Fibroblast of pulmonary artery (primary cell): ENCODE results near the gene NOXRED1.
"Not testable (repeated sequence)": the region's sequence is repeated elsewhere in the genome, so short reads cannot be mapped to it uniquely, and the experiment has no call there.

Experiments used
- DNase-seq: peaks from one replicate; pipeline ENCODE4 v3.0.0-alpha.2; 2010; ENCODE audit warnings: low read depth
- H3K4me3 ChIP-seq: replicated peaks from 2 replicates; pipeline ENCODE4 v1.5.1; 2011; ENCODE audit warnings: low read depth, mild to moderate bottlenecking, control low read depth, low read length, moderate library complexity
- TF ChIP-seq, protein P1 (sequence below): IDR thresholded peaks from 2 replicates; pipeline ENCODE4 v1.5.1; 2011; ENCODE audit warnings: mild to moderate bottlenecking, control low read depth, low read length, inconsistent platforms; ENCODE audit errors: missing control alignments

NOXRED1 gene

DNA sequence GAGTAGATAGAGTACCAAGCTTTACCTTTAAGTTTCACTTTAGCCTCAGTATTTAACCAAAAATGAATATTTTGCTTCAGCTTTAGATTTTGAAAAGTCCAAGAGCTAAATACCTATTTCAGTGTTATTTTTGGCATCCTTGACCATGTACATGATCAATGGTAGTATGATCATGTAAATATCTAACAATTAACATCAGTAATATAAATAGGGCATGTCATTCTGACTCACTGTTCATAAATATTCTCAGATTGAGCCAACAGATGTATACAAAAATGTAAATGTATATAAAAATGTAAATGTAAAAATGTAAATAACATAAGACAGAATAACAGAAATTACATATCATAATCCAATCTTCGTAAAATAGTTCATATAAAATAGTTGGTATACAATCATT is 15.3 kb upstream of the NOXRED1 start:
- DNase-seq: no peak
- TF ChIP-seq, protein P1, sequence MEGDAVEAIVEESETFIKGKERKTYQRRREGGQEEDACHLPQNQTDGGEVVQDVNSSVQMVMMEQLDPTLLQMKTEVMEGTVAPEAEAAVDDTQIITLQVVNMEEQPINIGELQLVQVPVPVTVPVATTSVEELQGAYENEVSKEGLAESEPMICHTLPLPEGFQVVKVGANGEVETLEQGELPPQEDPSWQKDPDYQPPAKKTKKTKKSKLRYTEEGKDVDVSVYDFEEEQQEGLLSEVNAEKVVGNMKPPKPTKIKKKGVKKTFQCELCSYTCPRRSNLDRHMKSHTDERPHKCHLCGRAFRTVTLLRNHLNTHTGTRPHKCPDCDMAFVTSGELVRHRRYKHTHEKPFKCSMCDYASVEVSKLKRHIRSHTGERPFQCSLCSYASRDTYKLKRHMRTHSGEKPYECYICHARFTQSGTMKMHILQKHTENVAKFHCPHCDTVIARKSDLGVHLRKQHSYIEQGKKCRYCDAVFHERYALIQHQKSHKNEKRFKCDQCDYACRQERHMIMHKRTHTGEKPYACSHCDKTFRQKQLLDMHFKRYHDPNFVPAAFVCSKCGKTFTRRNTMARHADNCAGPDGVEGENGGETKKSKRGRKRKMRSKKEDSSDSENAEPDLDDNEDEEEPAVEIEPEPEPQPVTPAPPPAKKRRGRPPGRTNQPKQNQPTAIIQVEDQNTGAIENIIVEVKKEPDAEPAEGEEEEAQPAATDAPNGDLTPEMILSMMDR: no peak
- H3K4me3 ChIP-seq: no peak overlapping the region

DNA sequence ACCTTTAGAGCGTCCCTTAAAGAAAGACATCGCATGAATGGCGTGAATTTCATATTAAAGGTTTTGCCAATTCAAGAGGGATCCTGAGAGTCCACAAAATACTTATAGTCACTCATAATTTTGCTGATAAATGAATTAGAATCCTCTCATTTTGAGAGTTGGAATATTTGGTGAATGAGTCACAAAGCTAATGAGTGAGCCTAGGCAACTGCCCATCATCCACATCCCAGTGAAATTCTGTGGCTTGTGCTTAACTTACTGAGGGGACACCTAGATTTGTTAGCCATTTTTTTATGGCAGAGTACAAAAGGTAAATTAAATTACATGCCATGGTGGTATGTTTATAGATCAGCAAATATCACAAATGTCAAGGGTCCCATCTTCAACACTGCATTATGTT is 12.7 kb upstream of the NOXRED1 start:
- TF ChIP-seq, protein P1: no peak
- DNase-seq: no peak
- H3K4me3 ChIP-seq: no peak overlapping the region

DNA sequence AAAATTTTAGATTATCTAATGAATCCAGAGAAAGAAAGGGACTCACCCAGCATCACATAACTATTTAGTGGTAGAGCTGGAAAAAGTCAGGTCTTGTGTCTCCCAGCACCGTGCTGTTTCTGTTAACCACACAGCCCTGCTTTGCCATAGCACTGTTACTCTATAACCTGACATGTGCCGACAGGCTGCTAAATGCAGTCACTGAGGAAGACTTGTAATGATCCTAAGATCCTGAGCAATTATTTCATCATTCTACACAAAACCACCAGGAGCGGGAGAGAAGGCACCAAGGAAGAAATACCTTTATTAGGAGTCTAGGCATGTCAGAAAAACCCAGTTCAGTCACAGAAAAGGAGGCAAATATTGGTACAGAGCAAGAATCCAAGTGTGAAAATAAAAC is 3.1 kb upstream of the NOXRED1 start:
- TF ChIP-seq, protein P1: no peak

DNA sequence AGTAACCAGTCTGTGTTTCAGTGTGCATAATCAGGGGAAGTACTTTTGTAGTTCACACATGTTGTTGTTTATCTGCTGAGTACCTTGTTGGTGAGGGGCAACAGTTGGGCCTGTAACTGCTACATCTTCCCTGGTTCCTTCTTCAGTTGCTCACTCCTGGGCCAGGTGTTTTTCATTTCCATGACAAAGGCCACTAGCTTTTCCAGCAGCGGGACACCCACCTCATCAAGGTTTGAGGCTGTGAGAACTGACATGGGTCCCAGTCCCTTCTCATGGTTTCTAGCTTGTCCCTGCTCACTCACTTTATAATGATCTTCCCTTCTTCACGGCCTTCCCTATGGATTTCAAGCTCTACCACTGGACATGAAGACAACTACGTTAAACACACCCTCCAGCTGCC is 1.5 kb upstream of the NOXRED1 start:
- DNase-seq: no peak
- TF ChIP-seq, protein P1: no peak
- no peak overlapping the region for H3K4me3 ChIP-seq

More for the DNA sequence above, 3.1 kb upstream of the NOXRED1 start:
- no peak for DNase-seq
- H3K4me3 ChIP-seq: no peak overlapping the region

DNA sequence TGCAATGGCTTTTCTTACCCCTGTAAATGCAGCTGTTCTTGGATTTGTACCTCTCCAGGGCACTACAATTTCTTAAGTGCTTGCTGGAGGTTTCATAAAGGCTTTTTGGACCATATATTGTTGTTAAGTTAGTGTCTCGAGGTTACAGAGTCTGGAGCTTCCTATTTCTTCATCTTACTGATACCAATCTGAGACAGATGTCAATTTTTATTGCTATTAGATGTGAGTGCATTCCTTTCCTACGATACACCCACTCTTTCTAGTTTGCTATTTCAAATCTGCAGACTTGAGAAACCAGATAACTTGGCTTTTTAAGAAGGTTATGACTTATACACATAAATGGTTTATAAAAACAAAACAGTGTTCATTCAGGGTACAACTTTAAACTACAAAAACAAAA is 2.1 kb downstream of the NOXRED1 start:
- peak; percentile 17 for DNase-seq
- no peak overlapping the region for H3K4me3 ChIP-seq

DNA sequence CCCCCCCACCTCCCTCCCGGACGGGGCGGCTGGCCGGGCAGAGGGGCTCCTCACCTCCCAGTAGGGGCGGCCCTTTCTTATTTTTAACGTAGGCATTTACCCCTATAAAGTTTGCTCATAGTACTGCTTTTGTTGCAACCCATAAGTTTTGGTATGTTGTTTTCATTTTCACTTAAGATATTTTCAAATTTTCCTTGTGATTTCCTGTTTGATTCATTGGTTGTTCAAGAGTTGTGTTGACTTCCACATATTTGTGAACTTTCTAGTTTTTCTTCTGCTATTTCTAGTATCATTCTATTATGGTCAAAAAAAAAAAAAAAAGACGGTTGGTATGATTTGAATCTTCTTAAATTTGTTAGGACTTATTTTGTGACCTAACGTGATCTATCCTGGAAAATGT is 6.5 kb downstream of the NOXRED1 start:
- no peak for DNase-seq
- TF ChIP-seq, protein P1: no peak
- H3K4me3 ChIP-seq: no peak overlapping the region

More for the DNA sequence above, 2.1 kb downstream of the NOXRED1 start:
- TF ChIP-seq, protein P1: no peak

DNA sequence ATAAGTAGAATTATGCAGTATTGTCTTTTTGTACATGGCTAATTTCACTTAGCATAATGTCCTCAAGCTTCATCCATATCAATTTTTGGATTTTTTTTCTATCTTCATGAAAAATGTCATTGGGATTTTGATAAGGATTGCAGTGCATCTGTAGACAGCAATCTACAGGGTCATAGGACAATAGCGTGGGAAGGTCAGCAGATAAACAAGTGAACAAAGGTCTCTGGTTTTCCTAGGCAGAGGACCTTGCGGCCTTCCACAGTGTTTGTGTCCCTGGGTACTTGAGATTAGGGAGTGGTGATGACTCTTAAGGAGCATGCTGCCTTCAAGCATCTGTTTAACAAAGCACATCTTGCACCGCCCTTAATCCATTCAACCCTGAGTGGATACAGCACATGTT is 7.2 kb downstream of the NOXRED1 start:
- not testable (repeated sequence) for DNase-seq, H3K4me3 ChIP-seq

DNA sequence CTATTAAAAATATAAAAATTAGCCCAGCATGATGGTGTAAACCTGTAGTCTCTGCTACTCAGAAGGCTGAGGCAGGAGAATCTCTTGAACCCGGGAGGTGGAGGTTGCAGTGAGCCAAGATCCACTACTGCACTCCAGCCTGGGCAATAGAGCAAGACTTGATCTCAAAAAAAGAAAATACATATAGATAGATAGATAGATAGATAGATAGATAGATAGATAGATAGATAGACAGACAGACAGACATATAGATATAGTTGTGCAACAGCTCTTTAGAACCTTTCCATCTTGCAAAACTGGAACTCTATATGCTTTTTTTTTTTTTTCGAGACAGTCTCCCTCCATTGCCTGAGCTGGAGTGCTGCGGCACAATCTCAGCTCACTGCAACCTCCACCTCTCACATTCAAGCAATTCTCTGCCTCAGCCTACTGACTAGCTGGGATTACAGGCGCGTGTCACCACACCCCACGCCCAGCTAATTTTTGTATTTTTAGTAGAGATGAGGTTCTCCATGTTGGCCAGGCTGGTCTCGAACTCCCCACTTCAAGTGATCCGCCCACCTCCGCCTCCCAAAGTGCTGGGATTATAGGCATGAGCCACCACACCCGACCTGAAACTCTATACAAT is 7.8 kb downstream of the NOXRED1 start:
- not testable (repeated sequence) for H3K4me3 ChIP-seq

More for the DNA sequence above, 7.8 kb downstream of the NOXRED1 start:
- not testable (repeated sequence) for DNase-seq
